ENCODE results near the gene ADAM10. TPM values are rescaled to one million over a fixed set of nuclear protein-coding genes. Genes with fewer than 3 reads are reported as not detected.

Gene ADAM10
- total RNA-seq, 1 donor from 2014 or later: 190 TPM

DNA sequence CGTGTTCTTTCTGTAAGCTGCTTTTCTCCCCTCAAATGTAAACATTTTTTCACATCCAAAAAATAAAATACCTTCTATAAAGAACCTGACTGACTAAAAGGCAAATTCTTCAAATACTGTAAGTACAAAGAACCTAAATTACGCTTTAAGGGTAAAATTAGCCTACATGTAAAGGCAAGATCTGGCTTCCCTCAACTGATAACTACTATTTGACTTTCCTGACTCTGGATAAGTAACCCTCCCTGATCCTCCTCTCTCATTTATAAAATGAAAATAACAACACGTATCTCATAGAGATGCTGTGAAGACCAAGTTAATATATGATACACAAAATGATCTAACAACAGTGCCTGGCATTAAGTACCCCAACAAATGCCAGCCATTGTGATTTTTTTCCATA, 12.2 kb downstream of the ADAM10 start:
- Mint-ChIP-seq H3K9me3 (no peaks in the 10 kb centered on the region), H3K4me1 (peaks cover 39% of the 10 kb centered on the region), H3K27ac (no peak overlapping the region), H3K36me3 (no peaks in the 10 kb centered on the region), H3K4me3 (no peak overlapping the region), H3K27me3 (ENCODE audit: low read depth) (no peaks in the 10 kb centered on the region)
- no peak for DNase-seq (ENCODE audit: low spot score in 2 of 2, unreplicated experiment in 2 of 2)
- TF ChIP-seq, protein P1, sequence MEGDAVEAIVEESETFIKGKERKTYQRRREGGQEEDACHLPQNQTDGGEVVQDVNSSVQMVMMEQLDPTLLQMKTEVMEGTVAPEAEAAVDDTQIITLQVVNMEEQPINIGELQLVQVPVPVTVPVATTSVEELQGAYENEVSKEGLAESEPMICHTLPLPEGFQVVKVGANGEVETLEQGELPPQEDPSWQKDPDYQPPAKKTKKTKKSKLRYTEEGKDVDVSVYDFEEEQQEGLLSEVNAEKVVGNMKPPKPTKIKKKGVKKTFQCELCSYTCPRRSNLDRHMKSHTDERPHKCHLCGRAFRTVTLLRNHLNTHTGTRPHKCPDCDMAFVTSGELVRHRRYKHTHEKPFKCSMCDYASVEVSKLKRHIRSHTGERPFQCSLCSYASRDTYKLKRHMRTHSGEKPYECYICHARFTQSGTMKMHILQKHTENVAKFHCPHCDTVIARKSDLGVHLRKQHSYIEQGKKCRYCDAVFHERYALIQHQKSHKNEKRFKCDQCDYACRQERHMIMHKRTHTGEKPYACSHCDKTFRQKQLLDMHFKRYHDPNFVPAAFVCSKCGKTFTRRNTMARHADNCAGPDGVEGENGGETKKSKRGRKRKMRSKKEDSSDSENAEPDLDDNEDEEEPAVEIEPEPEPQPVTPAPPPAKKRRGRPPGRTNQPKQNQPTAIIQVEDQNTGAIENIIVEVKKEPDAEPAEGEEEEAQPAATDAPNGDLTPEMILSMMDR (IDR thresholded peaks at IDR 0.05; ENCODE audit: unreplicated experiment): no peak

DNA sequence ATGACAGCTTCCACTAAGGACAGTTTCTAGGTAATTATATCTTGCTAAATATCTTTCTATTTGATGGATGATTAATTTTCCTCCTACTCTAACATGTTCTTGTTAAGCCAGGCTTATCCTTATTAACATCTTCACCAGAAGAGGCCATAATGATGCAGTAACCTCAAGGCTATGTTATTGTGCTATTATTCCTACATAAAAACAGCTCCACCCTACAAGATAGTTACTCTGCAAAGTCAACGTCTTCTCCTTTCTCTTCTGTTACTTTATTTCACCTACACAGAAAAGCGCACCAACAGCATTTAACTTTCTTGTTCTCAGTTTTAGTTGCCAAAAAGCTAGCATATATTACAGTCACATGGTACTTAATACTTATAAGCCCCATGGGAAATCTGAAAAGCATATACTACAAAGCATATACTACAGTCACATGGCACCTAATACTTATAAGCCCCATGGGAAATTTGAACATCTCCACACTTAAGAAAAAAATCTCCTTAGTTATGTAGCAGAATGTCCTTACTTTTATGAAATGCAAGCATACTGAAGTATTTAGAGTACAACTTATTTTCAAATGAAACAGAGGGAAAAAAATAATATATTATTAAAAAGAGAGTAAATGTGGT, 13.4 kb downstream of the ADAM10 start:
- no peaks in the 10 kb centered on the region for H3K27me3 Mint-ChIP-seq (ENCODE audit: low read depth)
- no peak for DNase-seq (ENCODE audit: low spot score in 2 of 2, unreplicated experiment in 2 of 2)
- H3K4me1 Mint-ChIP-seq: peaks cover 33% of the 10 kb centered on the region
- H3K9me3 Mint-ChIP-seq: no peaks in the 10 kb centered on the region
- H3K27ac Mint-ChIP-seq: peak overlapping the region; percentile 1
- TF ChIP-seq, protein P1 (IDR thresholded peaks at IDR 0.05; ENCODE audit: unreplicated experiment): no peak
- peaks cover 6% of the 10 kb centered on the region for H3K36me3 Mint-ChIP-seq
- no peak overlapping the region for H3K4me3 Mint-ChIP-seq

GRCh38 chr15:58734859-58735258, 14.6 kb downstream of the ADAM10 start:
- H3K4me1 Mint-ChIP-seq: peaks cover 39% of the 10 kb centered on the region
- no peak overlapping the region for H3K4me3 Mint-ChIP-seq
- H3K9me3 Mint-ChIP-seq: no peaks in the 10 kb centered on the region
- H3K36me3 Mint-ChIP-seq: peaks cover 6% of the 10 kb centered on the region
- no peak for DNase-seq (ENCODE audit: low spot score in 2 of 2, unreplicated experiment in 2 of 2)
- TF ChIP-seq, protein P1 (IDR thresholded peaks at IDR 0.05; ENCODE audit: unreplicated experiment): no peak
- no peaks in the 10 kb centered on the region for H3K27me3 Mint-ChIP-seq (ENCODE audit: low read depth)
- peak overlapping the region; percentile 65 for H3K27ac Mint-ChIP-seq

DNA sequence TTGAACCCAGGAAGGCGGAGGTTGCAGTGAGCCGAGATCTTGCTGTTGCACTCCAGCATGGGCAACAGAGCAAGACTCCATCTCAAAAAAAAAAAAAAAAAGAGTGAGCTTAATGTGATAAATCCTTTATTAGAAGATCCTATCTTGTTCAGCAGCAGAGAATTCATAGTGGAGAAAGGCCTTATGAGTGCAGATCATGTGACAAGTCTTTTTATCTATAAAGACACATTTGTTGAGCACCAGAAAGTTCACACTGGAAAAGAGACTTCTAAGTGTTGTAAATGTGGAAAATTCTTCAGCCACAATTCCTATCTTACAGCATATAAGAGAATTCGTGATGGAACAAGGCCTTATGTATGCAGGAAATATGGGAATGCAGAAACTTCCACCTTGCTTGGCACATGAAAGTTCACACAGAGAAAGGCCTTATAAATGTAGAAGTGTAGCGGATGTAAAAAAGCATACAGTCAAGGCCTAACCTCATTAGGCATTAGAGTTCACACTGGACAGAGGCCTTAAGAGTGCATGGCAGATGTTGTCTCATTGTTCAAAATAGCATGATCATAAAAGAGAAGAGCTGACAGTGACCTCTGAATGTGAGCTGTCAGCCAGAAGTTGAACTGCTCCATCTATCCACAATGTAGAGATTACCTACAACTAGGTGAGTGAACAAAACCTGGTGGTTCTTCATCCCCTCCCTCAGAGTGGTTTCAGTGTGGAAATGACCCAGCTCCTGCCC, 16.7 kb downstream of the ADAM10 start:
- Mint-ChIP-seq H3K9me3 (no peaks in the 10 kb centered on the region), H3K4me1 (peaks cover 34% of the 10 kb centered on the region), H3K36me3 (peaks cover 6% of the 10 kb centered on the region), H3K27ac (peak overlapping the region; percentile 50), H3K4me3 (no peak overlapping the region), H3K27me3 (ENCODE audit: low read depth) (no peaks in the 10 kb centered on the region)
- no peak for DNase-seq (ENCODE audit: low spot score in 2 of 2, unreplicated experiment in 2 of 2)
- TF ChIP-seq, protein P1 (IDR thresholded peaks at IDR 0.05; ENCODE audit: unreplicated experiment): no peak

DNA sequence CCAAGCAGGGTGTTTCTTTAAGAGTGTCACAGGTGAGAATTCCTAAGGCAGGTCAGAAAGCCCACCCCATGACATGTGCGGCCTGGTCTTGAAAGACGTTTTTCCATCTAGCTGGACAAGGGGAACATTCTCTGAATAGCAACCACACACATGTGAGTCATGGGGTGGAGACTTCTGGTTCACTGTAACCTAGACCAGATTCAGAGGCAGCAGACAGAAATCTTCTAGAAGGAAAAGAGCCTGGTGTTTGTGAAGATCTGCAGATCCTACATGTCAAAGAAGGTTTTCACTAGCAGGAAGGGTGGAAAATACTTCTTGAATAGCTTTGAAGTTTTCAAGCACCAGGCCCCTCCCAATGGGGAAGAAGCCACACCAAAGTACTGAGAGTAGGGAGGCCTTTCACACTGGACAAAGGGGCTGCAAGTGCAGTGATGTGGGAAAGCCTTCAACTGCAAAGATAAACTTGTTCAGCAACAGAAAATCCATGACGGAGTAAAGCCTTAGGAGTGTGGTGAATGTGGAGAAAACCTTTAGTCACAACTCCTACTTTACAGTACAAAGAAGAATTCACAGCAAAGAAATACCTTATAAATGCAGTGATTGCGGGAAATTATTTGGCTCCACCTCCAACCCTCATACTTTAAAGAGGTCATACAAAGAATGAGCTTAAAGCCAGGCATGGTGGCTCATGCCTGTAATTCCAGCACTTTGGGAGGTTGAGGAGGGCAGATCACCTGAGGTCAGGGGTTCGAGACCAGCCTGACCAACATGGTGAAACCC, 17.6 kb downstream of the ADAM10 start:
- no peaks in the 10 kb centered on the region for H3K27me3 Mint-ChIP-seq (ENCODE audit: low read depth)
- no peak for DNase-seq (ENCODE audit: low spot score in 2 of 2, unreplicated experiment in 2 of 2)
- H3K4me3 Mint-ChIP-seq: no peak overlapping the region

More for the DNA sequence above, 17.6 kb downstream of the ADAM10 start:
- Mint-ChIP-seq H3K9me3 (no peaks in the 10 kb centered on the region), H3K36me3 (peaks cover 6% of the 10 kb centered on the region), H3K27ac (peak overlapping the region; percentile 21), H3K4me1 (peaks cover 28% of the 10 kb centered on the region)
- TF ChIP-seq, protein P1 (IDR thresholded peaks at IDR 0.05; ENCODE audit: unreplicated experiment): no peak
